Mesenchymal stem cell (in vitro differentiated cells and primary cell): ENCODE data around the gene ITM2B.

Experiments
- DNase-seq: peaks from one replicate; pipeline ENCODE4 v3.0.0-alpha.2; 2013
- H2AFZ ChIP-seq: one replicate; pipeline ENCODE4 v1.6.1; 2013; ENCODE audit warnings: low read depth, mild to moderate bottlenecking, control low read depth, inconsistent platforms, low read length, moderate library complexity
- H2AK5ac ChIP-seq: 2 replicates; pipeline ENCODE4 v1.6.1; 2013; ENCODE audit warnings: low read length, moderate library complexity, mild to moderate bottlenecking, inconsistent platforms; ENCODE audit not compliant: severe bottlenecking
- H2BK120ac ChIP-seq: one replicate; pipeline ENCODE4 v1.6.1; 2013; ENCODE audit warnings: low read depth, mild to moderate bottlenecking, inconsistent platforms, low read length, moderate library complexity
- H2BK12ac ChIP-seq, 2 experiments: one replicate each; pipeline ENCODE4 v1.6.1; 2013; ENCODE audit warnings: inconsistent platforms in 2 of 2, low read length in 2 of 2, mild to moderate bottlenecking in 2 of 2, moderate library complexity in 2 of 2, control low read depth in 1 of 2
- H2BK15ac ChIP-seq: one replicate; pipeline ENCODE4 v1.6.1; 2013; ENCODE audit warnings: mild to moderate bottlenecking, low read depth, inconsistent platforms; ENCODE audit not compliant: poor library complexity, severe bottlenecking
- H2BK5ac ChIP-seq: 2 replicates; pipeline ENCODE4 v1.6.1; 2013; ENCODE audit warnings: low read depth, mild to moderate bottlenecking, low read length, control low read depth, inconsistent platforms; ENCODE audit not compliant: poor library complexity, severe bottlenecking
- H3K14ac ChIP-seq, 2 experiments: one replicate each; pipeline ENCODE4 v1.6.1; 2013; ENCODE audit warnings: inconsistent platforms in 2 of 2, low read length in 2 of 2, control low read depth in 1 of 2, mild to moderate bottlenecking in 1 of 2, moderate library complexity in 1 of 2
- H3K18ac ChIP-seq, 2 experiments: one replicate each; pipeline ENCODE4 v1.6.1; 2013; ENCODE audit warnings: inconsistent platforms in 2 of 2, low read length in 2 of 2, control low read depth in 1 of 2, low read depth in 1 of 2, mild to moderate bottlenecking in 1 of 2
- H3K23ac ChIP-seq, 2 experiments: one replicate each; pipeline ENCODE4 v1.6.1; 2013; ENCODE audit warnings: inconsistent platforms in 2 of 2, low read length in 2 of 2, mild to moderate bottlenecking in 2 of 2, moderate library complexity in 2 of 2, control low read depth in 1 of 2
- H3K27ac ChIP-seq: 2 replicates; pipeline ENCODE4 v1.5.1; 2013; ENCODE audit warnings: mild to moderate bottlenecking, moderate library complexity, low read length, control low read depth, inconsistent platforms; ENCODE audit not compliant: poor library complexity, severe bottlenecking
- H3K27me3 ChIP-seq, 2 experiments: 2 replicates each; pipeline versions ENCODE4 v1.6.1 to v1.7.0; 2013; ENCODE audit warnings: low read length in 2 of 2, mild to moderate bottlenecking in 2 of 2, moderate library complexity in 2 of 2, control low read depth in 1 of 2, inconsistent platforms in 1 of 2; ENCODE audit not compliant: control insufficient read depth in 1 of 2, insufficient read depth in 1 of 2
- H3K36me3 ChIP-seq, 2 experiments: 2 replicates each; pipeline versions ENCODE4 v1.6.1 to v1.7.0; 2013; ENCODE audit warnings: low read length in 2 of 2, control low read depth in 1 of 2, inconsistent platforms in 1 of 2, low read depth in 1 of 2, mild to moderate bottlenecking in 1 of 2; ENCODE audit not compliant: insufficient read depth in 2 of 2, control insufficient read depth in 1 of 2
- H3K4ac ChIP-seq, 2 experiments: one replicate each; pipeline ENCODE4 v1.6.1; 2013; ENCODE audit warnings: inconsistent platforms in 2 of 2, low read length in 2 of 2, mild to moderate bottlenecking in 2 of 2, moderate library complexity in 2 of 2, control low read depth in 1 of 2, low read depth in 1 of 2
- H3K4me1 ChIP-seq: 2 replicates; pipeline ENCODE4 v1.6.1; 2013; ENCODE audit warnings: low read depth, low read length, control low read depth; ENCODE audit not compliant: control insufficient read depth, insufficient read depth
- H3K4me2 ChIP-seq: 2 replicates; pipeline ENCODE4 v1.6.1; 2013; ENCODE audit warnings: low read length, mild to moderate bottlenecking, inconsistent platforms; ENCODE audit not compliant: poor library complexity, severe bottlenecking
- H3K4me3 ChIP-seq, 2 experiments: 2 replicates each; pipeline versions ENCODE4 v1.5.1 to v1.7.0; 2013; ENCODE audit warnings: low read length in 2 of 2, mild to moderate bottlenecking in 2 of 2, control low read depth in 1 of 2, low read depth in 1 of 2; ENCODE audit not compliant: insufficient read depth in 1 of 2
- H3K79me1 ChIP-seq: replicated peaks from 2 replicates; pipeline ENCODE4 v1.6.1; 2013; ENCODE audit warnings: mild to moderate bottlenecking, control low read depth, low read length, inconsistent platforms; ENCODE audit not compliant: poor library complexity, severe bottlenecking
- H3K9ac ChIP-seq: 2 replicates; pipeline ENCODE4 v1.7.0; 2013; ENCODE audit warnings: mild to moderate bottlenecking, low read length, moderate library complexity
- H3K9me3 ChIP-seq: 2 replicates; pipeline ENCODE4 v1.7.0; 2013; ENCODE audit warnings: mild to moderate bottlenecking, low read length; ENCODE audit not compliant: control insufficient read depth
- H4K8ac ChIP-seq: one replicate; pipeline ENCODE4 v1.6.1; 2013; ENCODE audit warnings: inconsistent platforms, mild to moderate bottlenecking, low read length, moderate library complexity
- H4K91ac ChIP-seq: one replicate; pipeline ENCODE4 v1.6.1; 2013; ENCODE audit warnings: mild to moderate bottlenecking, low read length, inconsistent platforms
- WGBS: methylation state at CpG from one replicate; pipeline ENCODE4 v1.1.7; 2013; ENCODE audit warnings: mixed read lengths; 5-methylcytosine and 5-hydroxymethylcytosine counted together

The ITM2B gene

DNA sequence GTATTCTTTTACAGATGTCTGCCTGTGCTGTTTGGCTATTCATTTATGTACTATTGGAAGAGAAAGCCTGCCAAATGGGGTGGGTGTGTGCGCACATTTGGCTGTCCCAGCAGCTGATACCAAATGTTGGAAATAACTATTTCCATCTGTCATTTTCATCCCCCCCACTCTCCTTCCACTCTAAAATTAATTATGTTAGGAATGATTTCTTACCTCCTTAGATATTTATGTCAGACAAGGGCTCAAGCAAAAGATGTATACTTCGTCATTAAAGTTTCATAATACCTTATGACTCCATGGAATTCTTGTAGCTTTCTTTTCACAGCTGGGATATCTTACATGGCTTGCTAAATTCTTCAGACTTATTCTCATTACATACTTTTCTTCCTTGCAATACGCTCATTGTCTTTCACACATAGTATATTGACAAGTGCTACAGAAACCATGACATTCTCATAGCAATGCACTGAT is 18.6 kb downstream of the ITM2B start:
- no peak for DNase-seq
- H2BK15ac ChIP-seq, result no peak overlapping the region
- no peak overlapping the region for H3K4ac ChIP-seq
- H3K18ac ChIP-seq, result no peak overlapping the region
- H3K27me3 ChIP-seq, result no peaks in the 10 kb centered on the region
- H3K14ac ChIP-seq, result no peak overlapping the region
- no peak overlapping the region for H2AFZ ChIP-seq
- H3K23ac ChIP-seq, result no peak overlapping the region
- H3K4me1 ChIP-seq, result no peaks in the 10 kb centered on the region
- no peak overlapping the region for H3K27ac ChIP-seq
- H3K4me3 ChIP-seq, result peak overlapping the region in 1 of 2 experiments; percentile 31
- no peak overlapping the region for H2BK5ac ChIP-seq
- H2AK5ac ChIP-seq, result no peak overlapping the region
- no peak overlapping the region for H2BK12ac ChIP-seq
- no peak overlapping the region for H3K4me2 ChIP-seq
- 100% methylated on average over 2 of the region's 3 CpGs for WGBS
- no peak overlapping the region for H2BK120ac ChIP-seq
- H4K8ac ChIP-seq, result no peak overlapping the region
- no peak overlapping the region for H4K91ac ChIP-seq
- no peaks in the 10 kb centered on the region for H3K9me3 ChIP-seq
- peaks cover 15% of the 10 kb centered on the region for H3K79me1 ChIP-seq
- peaks cover 10 to 41% of the 10 kb centered on the region in 2 experiments for H3K36me3 ChIP-seq
- peak overlapping the region; percentile 40 for H3K9ac ChIP-seq

DNA sequence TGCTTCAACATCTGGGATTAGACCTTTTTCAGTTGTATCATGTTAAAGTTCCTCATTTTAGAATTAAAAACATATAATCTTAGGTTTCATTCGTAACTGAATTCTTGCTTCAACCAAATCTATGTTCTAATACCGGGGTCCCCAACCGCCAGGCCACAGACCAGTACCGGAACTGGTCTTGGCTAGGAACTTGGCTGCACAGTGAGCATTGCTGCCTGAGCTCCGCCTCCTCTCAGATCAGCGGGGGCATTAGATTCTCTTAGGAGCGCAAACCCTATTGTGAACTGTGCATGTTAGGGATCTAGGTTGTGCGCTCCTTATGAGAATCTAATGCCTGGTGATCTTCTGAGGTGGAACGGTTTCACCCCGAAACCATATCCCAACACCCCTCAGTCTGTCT is 19.2 kb downstream of the ITM2B start:
- Histone ChIP-seq H3K14ac (no peak overlapping the region), H2BK15ac (no peak overlapping the region), H3K79me1 (peaks cover 13% of the 10 kb centered on the region), H3K27ac (no peak overlapping the region), H4K91ac (no peak overlapping the region), H2AK5ac (no peak overlapping the region), H3K27me3 (no peaks in the 10 kb centered on the region), H3K18ac (no peak overlapping the region), H2BK120ac (no peak overlapping the region), H2AFZ (no peak overlapping the region), H3K36me3 (peaks cover 10 to 44% of the 10 kb centered on the region in 2 experiments), H3K9me3 (no peaks in the 10 kb centered on the region), H4K8ac (no peak overlapping the region), H3K4me3 (peak overlapping the region in 1 of 2 experiments; percentile 31), H3K4me2 (no peak overlapping the region), H3K9ac (peak overlapping the region; percentile 40), H3K4ac (no peak overlapping the region), H3K4me1 (no peaks in the 10 kb centered on the region), H2BK5ac (no peak overlapping the region), H2BK12ac (no peak overlapping the region), H3K23ac (no peak overlapping the region)
- 98% methylated on average over 10 of the region's 10 CpGs for WGBS
- no peak for DNase-seq

DNA sequence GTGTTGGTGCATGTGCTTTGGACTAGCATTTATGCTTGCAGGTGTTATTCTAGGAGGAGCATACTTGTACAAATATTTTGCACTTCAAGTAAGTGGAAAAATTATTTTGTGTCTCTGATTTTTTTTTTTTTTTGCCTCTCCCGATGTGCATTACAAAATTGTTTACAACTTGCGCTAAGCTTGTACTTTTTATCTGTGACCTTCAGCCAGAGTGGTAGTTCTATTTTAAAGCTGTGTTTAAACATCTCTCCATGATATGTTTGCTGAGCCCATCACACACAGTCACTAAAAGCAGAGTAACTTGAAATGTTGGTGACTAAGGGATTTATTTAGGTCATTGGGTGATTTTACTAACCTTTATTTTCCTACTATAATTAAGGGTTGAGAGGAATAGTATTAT is 20.8 kb downstream of the ITM2B start:
- no peak overlapping the region for H3K18ac ChIP-seq
- H2AK5ac ChIP-seq, result no peak overlapping the region
- no peak overlapping the region for H3K14ac ChIP-seq
- no peaks in the 10 kb centered on the region for H3K4me1 ChIP-seq
- H3K4ac ChIP-seq, result no peak overlapping the region
- H2AFZ ChIP-seq, result no peak overlapping the region
- no peak overlapping the region for H3K27ac ChIP-seq
- DNase-seq, result peak; percentile 33
- H3K9me3 ChIP-seq, result no peaks in the 10 kb centered on the region
- H2BK15ac ChIP-seq, result no peak overlapping the region
- H2BK12ac ChIP-seq, result no peak overlapping the region
- no peak overlapping the region for H4K91ac ChIP-seq
- H2BK5ac ChIP-seq, result no peak overlapping the region
- H4K8ac ChIP-seq, result no peak overlapping the region
- no peaks in the 10 kb centered on the region for H3K27me3 ChIP-seq
- no peak overlapping the region for H3K4me2 ChIP-seq
- no peak overlapping the region for H3K23ac ChIP-seq
- H3K79me1 ChIP-seq, result peaks cover 11% of the 10 kb centered on the region
- WGBS, result no CpG with 5 or more reads among the region's 2 CpGs
- H2BK120ac ChIP-seq, result no peak overlapping the region
- no peak overlapping the region for H3K4me3 ChIP-seq
- H3K9ac ChIP-seq, result no peak overlapping the region
- peaks cover 10 to 61% of the 10 kb centered on the region in 2 experiments for H3K36me3 ChIP-seq

DNA sequence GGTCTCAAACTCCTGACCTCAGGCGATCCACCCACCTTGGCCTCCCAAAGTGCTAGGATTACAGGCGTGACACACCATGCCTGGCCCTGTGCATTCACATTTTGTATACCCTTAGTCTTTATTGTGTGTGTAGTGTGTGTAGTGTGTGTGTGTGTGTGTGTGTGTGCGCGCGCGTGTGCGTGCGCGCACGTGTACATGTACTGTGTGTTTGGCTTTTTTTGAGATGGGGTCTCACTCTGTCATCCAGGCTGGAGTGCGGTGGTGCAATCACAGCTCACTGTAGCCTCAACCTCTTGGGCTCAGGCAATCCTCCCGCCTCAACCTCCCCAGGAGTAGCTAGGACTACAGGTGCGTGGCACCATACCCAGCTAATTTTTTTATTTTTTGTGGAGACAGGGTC is 22.1 kb downstream of the ITM2B start:
- 92% methylated on average over 13 of the region's 13 CpGs for WGBS
- H2AFZ ChIP-seq, result no peak overlapping the region

More for the DNA sequence above, 22.1 kb downstream of the ITM2B start:
- no peak overlapping the region for H2AK5ac ChIP-seq
- no peaks in the 10 kb centered on the region for H3K4me1 ChIP-seq
- no peak overlapping the region for H2BK5ac ChIP-seq
- no peak overlapping the region for H2BK15ac ChIP-seq
- H3K9ac ChIP-seq, result no peak overlapping the region
- DNase-seq, result no peak
- H2BK12ac ChIP-seq, result no peak overlapping the region
- H3K14ac ChIP-seq, result no peak overlapping the region
- no peak overlapping the region for H2BK120ac ChIP-seq
- H4K8ac ChIP-seq, result no peak overlapping the region
- no peak overlapping the region for H3K4me3 ChIP-seq
- peaks cover 10 to 69% of the 10 kb centered on the region in 2 experiments for H3K36me3 ChIP-seq
- no peak overlapping the region for H3K4ac ChIP-seq
- H3K79me1 ChIP-seq, result peaks cover 11% of the 10 kb centered on the region
- H3K18ac ChIP-seq, result no peak overlapping the region
- no peak overlapping the region for H4K91ac ChIP-seq
- no peaks in the 10 kb centered on the region for H3K27me3 ChIP-seq
- no peak overlapping the region for H3K4me2 ChIP-seq
- H3K9me3 ChIP-seq, result no peaks in the 10 kb centered on the region
- H3K27ac ChIP-seq, result no peak overlapping the region
- no peak overlapping the region for H3K23ac ChIP-seq
